SK-N-SH treated with all-trans-retinoic acid at 6 μM for 48 hours (cell line): Measurements from ENCODE around the gene RAB11FIP3.

ENCODE experiments used
- ATAC-seq: fragments of 200-7000 bp; cut with Tn5 transposase; 3 replicates; pipeline ENCODE4 v1.9.1; 2020; ENCODE audit warnings: mild to moderate bottlenecking, moderate library complexity
- ARNTL ChIP-seq: fragments of 450-650 bp; formaldehyde crosslinking; IDR thresholded peaks from 2 replicates; pipeline ENCODE4 v1.5.0; 2020; ENCODE audit warnings: low read depth, mild to moderate bottlenecking, moderate library complexity, borderline replicate concordance
- CSDC2 ChIP-seq: fragments of 250-450 bp; sonication (Bioruptor Pico); IDR thresholded peaks from 2 replicates; pipeline ENCODE4 v1.5.0; 2020; ENCODE audit warnings: mild to moderate bottlenecking, moderate library complexity
- ESRRG ChIP-seq: fragments of 250-450 bp; sonication (Bioruptor Pico); IDR thresholded peaks from 2 replicates; pipeline ENCODE4 v1.6.1; 2021; ENCODE audit warnings: mild to moderate bottlenecking
- GLIS3 ChIP-seq: fragments of 250-450 bp; sonication (Bioruptor Pico); IDR thresholded peaks from 2 replicates; pipeline ENCODE4 v1.5.0; 2020; ENCODE audit warnings: mild to moderate bottlenecking, moderate library complexity
- ISL1 ChIP-seq: fragments of 250-450 bp; sonication (Bioruptor Pico); IDR thresholded peaks from 2 replicates; pipeline ENCODE4 v2.1.2; 2022; ENCODE audit warnings: mild to moderate bottlenecking, moderate library complexity
- OSR1 ChIP-seq: fragments of 250-450 bp; sonication (Bioruptor Pico); IDR thresholded peaks from 2 replicates; pipeline ENCODE4 v1.8.0; 2022; ENCODE audit warnings: moderate library complexity, mild to moderate bottlenecking, inconsistent platforms
- PPARA ChIP-seq: fragments of 250-450 bp; sonication (Bioruptor Pico); IDR thresholded peaks from 2 replicates; pipeline ENCODE4 v1.5.0; 2020; ENCODE audit warnings: mild to moderate bottlenecking, borderline replicate concordance
- RARB ChIP-seq: fragments of 250-450 bp; sonication (Bioruptor Pico); IDR thresholded peaks from 2 replicates; pipeline ENCODE4 v1.8.0; 2021; ENCODE audit warnings: mild to moderate bottlenecking, moderate library complexity
- SNAI2 ChIP-seq: fragments of 250-450 bp; sonication (Bioruptor Pico); IDR thresholded peaks from 2 replicates; pipeline ENCODE4 v1.5.0; 2020; ENCODE audit warnings: mild to moderate bottlenecking, moderate library complexity
- TCF4 ChIP-seq: fragments of 250-450 bp; sonication (Bioruptor Pico); IDR thresholded peaks from 2 replicates; pipeline ENCODE4 v1.8.0; 2021; ENCODE audit warnings: mild to moderate bottlenecking, moderate library complexity, borderline replicate concordance
- TOX ChIP-seq: fragments of 250-450 bp; sonication (Bioruptor Pico); IDR thresholded peaks from 2 replicates; pipeline ENCODE4 v1.8.0; 2021; ENCODE audit warnings: mild to moderate bottlenecking, moderate library complexity, borderline replicate concordance
- TSHZ2 ChIP-seq: fragments of 250-450 bp; sonication (Bioruptor Pico); IDR thresholded peaks from 2 replicates; pipeline ENCODE4 v1.5.0; 2020; ENCODE audit warnings: mild to moderate bottlenecking, moderate library complexity
- ZC3H10 ChIP-seq: fragments of 250-450 bp; sonication (Bioruptor Pico); IDR thresholded peaks from 2 replicates; pipeline ENCODE4 v1.5.1; 2021; ENCODE audit warnings: mild to moderate bottlenecking, moderate library complexity
- ZFP3 ChIP-seq: fragments of 250-450 bp; sonication (Bioruptor Pico); IDR thresholded peaks from 2 replicates; pipeline ENCODE4 v1.5.0; 2020; ENCODE audit warnings: mild to moderate bottlenecking, moderate library complexity
- ZNF565 ChIP-seq: fragments of 450-650 bp; formaldehyde crosslinking; conservative IDR thresholded peaks from 2 replicates; pipeline ENCODE4 v1.5.0; 2020; ENCODE audit warnings: low read depth, mild to moderate bottlenecking, moderate library complexity
- ZNF70 ChIP-seq: fragments of 450-650 bp; formaldehyde crosslinking; IDR thresholded peaks from 2 replicates; pipeline ENCODE4 v1.5.0; 2020; ENCODE audit warnings: mild to moderate bottlenecking, moderate library complexity
- ZNF8 ChIP-seq: fragments of 450-650 bp; formaldehyde crosslinking; IDR thresholded peaks from 2 replicates; pipeline ENCODE4 v1.5.0; 2020; ENCODE audit warnings: mild to moderate bottlenecking, moderate library complexity
- TF ChIP-seq, protein P1 (sequence below): fragments of 250-450 bp; sonication (Bioruptor Pico); IDR thresholded peaks from 2 replicates; pipeline ENCODE4 v1.8.0; 2021; ENCODE audit warnings: low read depth, mild to moderate bottlenecking, moderate library complexity, borderline replicate concordance
- TF ChIP-seq, protein P2 (sequence below): fragments of 250-450 bp; sonication (Bioruptor Pico); IDR thresholded peaks from 2 replicates; pipeline ENCODE4 v1.5.1; 2020; ENCODE audit warnings: low read depth, mild to moderate bottlenecking, moderate library complexity
- TF ChIP-seq, protein P3 (sequence below): fragments of 250-450 bp; sonication (Bioruptor Pico); IDR thresholded peaks from 2 replicates; pipeline ENCODE4 v1.5.1; 2021; ENCODE audit warnings: mild to moderate bottlenecking, moderate library complexity
- TF ChIP-seq, protein P4 (sequence below): fragments of 250-450 bp; sonication (Bioruptor Pico); IDR thresholded peaks from 2 replicates; pipeline ENCODE4 v1.8.0; 2020; ENCODE audit warnings: mild to moderate bottlenecking, moderate library complexity, borderline replicate concordance

The RAB11FIP3 gene

GRCh38 chr16:459761-460160 lies 34.3 kb downstream of the RAB11FIP3 start:
- ATAC-seq: no peak

DNA sequence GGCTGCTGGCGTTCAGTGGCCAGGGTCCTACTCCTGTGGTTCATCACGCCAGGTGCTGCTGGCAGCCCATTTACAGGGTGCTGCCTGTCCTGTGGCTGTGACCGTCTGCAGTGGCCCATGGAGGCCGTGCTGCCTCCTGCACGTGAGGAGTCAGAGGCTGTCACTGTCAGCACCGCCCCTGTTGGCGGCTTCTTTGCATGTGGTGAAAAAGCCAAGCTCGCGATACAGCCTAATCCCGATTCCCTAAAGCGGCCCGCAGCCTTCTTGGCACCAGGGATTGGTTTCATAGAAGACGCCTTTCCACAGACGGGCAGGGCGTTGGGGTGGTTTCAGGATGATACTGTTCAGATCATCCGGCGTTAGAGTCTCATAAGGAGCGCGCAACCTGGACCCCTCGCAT lies 35.3 kb downstream of the RAB11FIP3 start:
- ATAC-seq: no peak
- TF ChIP-seq TCF4 (no peak), ZFP3 (CRISPR knock-in tag) (no peak), ZNF70 (CRISPR knock-in tag) (no peak), ZC3H10 (CRISPR knock-in tag) (no peak), RARB (CRISPR knock-in tag) (no peak), CSDC2 (CRISPR knock-in tag) (no peak), TSHZ2 (CRISPR knock-in tag) (no peak), TOX (CRISPR knock-in tag) (no peak)
- TF ChIP-seq, protein P1, sequence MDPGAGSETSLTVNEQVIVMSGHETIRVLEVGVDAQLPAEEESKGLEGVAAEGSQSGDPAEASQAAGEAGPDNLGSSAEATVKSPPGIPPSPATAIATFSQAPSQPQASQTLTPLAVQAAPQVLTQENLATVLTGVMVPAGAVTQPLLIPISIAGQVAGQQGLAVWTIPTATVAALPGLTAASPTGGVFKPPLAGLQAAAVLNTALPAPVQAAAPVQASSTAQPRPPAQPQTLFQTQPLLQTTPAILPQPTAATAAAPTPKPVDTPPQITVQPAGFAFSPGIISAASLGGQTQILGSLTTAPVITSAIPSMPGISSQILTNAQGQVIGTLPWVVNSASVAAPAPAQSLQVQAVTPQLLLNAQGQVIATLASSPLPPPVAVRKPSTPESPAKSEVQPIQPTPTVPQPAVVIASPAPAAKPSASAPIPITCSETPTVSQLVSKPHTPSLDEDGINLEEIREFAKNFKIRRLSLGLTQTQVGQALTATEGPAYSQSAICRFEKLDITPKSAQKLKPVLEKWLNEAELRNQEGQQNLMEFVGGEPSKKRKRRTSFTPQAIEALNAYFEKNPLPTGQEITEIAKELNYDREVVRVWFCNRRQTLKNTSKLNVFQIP (CRISPR knock-in tag): no peak
- TF ChIP-seq, protein P2, sequence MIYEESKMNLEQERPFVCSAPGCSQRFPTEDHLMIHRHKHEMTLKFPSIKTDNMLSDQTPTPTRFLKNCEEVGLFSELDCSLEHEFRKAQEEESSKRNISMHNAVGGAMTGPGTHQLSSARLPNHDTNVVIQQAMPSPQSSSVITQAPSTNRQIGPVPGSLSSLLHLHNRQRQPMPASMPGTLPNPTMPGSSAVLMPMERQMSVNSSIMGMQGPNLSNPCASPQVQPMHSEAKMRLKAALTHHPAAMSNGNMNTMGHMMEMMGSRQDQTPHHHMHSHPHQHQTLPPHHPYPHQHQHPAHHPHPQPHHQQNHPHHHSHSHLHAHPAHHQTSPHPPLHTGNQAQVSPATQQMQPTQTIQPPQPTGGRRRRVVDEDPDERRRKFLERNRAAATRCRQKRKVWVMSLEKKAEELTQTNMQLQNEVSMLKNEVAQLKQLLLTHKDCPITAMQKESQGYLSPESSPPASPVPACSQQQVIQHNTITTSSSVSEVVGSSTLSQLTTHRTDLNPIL (CRISPR knock-in tag): no peak
- TF ChIP-seq, protein P3, sequence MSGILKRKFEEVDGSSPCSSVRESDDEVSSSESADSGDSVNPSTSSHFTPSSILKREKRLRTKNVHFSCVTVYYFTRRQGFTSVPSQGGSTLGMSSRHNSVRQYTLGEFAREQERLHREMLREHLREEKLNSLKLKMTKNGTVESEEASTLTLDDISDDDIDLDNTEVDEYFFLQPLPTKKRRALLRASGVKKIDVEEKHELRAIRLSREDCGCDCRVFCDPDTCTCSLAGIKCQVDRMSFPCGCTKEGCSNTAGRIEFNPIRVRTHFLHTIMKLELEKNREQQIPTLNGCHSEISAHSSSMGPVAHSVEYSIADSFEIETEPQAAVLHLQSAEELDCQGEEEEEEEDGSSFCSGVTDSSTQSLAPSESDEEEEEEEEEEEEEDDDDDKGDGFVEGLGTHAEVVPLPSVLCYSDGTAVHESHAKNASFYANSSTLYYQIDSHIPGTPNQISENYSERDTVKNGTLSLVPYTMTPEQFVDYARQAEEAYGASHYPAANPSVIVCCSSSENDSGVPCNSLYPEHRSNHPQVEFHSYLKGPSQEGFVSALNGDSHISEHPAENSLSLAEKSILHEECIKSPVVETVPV (CRISPR knock-in tag): no peak

More at GRCh38 chr16:459761-460160, 34.3 kb downstream of the RAB11FIP3 start:
- no peak for TF ChIP-seq ISL1
- no peak for TF ChIP-seq GLIS3 (CRISPR knock-in tag)
- TF ChIP-seq TCF4: no peak
- no peak for TF ChIP-seq ZNF70 (CRISPR knock-in tag)
- no peak for TF ChIP-seq PPARA (CRISPR knock-in tag)
- no peak for TF ChIP-seq TSHZ2 (CRISPR knock-in tag)
- TF ChIP-seq CSDC2 (CRISPR knock-in tag): no peak
- no peak for TF ChIP-seq RARB (CRISPR knock-in tag)
- TF ChIP-seq, protein P4, sequence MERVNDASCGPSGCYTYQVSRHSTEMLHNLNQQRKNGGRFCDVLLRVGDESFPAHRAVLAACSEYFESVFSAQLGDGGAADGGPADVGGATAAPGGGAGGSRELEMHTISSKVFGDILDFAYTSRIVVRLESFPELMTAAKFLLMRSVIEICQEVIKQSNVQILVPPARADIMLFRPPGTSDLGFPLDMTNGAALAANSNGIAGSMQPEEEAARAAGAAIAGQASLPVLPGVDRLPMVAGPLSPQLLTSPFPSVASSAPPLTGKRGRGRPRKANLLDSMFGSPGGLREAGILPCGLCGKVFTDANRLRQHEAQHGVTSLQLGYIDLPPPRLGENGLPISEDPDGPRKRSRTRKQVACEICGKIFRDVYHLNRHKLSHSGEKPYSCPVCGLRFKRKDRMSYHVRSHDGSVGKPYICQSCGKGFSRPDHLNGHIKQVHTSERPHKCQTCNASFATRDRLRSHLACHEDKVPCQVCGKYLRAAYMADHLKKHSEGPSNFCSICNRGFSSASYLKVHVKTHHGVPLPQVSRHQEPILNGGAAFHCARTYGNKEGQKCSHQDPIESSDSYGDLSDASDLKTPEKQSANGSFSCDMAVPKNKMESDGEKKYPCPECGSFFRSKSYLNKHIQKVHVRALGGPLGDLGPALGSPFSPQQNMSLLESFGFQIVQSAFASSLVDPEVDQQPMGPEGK (CRISPR knock-in tag): no peak
- TF ChIP-seq ZFP3 (CRISPR knock-in tag): no peak
- TF ChIP-seq ZC3H10 (CRISPR knock-in tag): no peak
- no peak for TF ChIP-seq ARNTL (CRISPR knock-in tag)
- TF ChIP-seq ZNF8 (CRISPR knock-in tag): no peak
- TF ChIP-seq OSR1: no peak
- no peak for TF ChIP-seq TOX (CRISPR knock-in tag)
- no peak for TF ChIP-seq SNAI2 (CRISPR knock-in tag)
- TF ChIP-seq, protein P3 (CRISPR knock-in tag): no peak
- TF ChIP-seq ZNF565: no peak
- TF ChIP-seq, protein P1 (CRISPR knock-in tag): no peak
- no peak for TF ChIP-seq ESRRG
